GM10248 (cell line): ENCODE data around the gene ZNF813.
"Not testable (repeated sequence)": the region's sequence is repeated elsewhere in the genome, so short reads cannot be mapped to it uniquely, and the experiment has no call there.

Source experiments
- CTCF ChIA-PET: fragments of 300-600 bp; sonication (Branson Sonifier 250); formaldehyde crosslinking; extraction: SDS; loops from one replicate; lab custom pipeline; 2021; ENCODE audit warnings: antibody characterized with exemption; lab: Yijun Ruan, JAX
- POLR2A ChIA-PET: fragments of 350-650 bp; sonication (Branson Sonifier 250); formaldehyde crosslinking; extraction: SDS; loops from one replicate; lab custom pipeline; 2020; ENCODE audit warnings: antibody characterized with exemption; lab: Yijun Ruan, JAX
- DNase-seq: peaks from one replicate; pipeline ENCODE4 v3.0.0; 2012; ENCODE audit errors: extremely low spot score
- TF ChIP-seq, protein P1 (sequence below): IDR thresholded peaks from 2 replicates; pipeline ENCODE4 v1.5.1; 2012; ENCODE audit warnings: mild to moderate bottlenecking, low read depth; ENCODE audit errors: extremely low read depth, missing control alignments, control extremely low read depth

Gene ZNF813

GRCh38 chr19:53467485-53468262, at the start of gene ZNF813:
Gene ZNF813, plus strand, starts transcription at chr19:53467733. Its CDS starts 16,090 bp downstream, at chr19:53483823.
- TF ChIP-seq, protein P1, sequence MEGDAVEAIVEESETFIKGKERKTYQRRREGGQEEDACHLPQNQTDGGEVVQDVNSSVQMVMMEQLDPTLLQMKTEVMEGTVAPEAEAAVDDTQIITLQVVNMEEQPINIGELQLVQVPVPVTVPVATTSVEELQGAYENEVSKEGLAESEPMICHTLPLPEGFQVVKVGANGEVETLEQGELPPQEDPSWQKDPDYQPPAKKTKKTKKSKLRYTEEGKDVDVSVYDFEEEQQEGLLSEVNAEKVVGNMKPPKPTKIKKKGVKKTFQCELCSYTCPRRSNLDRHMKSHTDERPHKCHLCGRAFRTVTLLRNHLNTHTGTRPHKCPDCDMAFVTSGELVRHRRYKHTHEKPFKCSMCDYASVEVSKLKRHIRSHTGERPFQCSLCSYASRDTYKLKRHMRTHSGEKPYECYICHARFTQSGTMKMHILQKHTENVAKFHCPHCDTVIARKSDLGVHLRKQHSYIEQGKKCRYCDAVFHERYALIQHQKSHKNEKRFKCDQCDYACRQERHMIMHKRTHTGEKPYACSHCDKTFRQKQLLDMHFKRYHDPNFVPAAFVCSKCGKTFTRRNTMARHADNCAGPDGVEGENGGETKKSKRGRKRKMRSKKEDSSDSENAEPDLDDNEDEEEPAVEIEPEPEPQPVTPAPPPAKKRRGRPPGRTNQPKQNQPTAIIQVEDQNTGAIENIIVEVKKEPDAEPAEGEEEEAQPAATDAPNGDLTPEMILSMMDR = no peak
- ChIA-PET POLR2A (no interaction called here), CTCF (no interaction called here)
- DNase-seq = peak; percentile 94

DNA sequence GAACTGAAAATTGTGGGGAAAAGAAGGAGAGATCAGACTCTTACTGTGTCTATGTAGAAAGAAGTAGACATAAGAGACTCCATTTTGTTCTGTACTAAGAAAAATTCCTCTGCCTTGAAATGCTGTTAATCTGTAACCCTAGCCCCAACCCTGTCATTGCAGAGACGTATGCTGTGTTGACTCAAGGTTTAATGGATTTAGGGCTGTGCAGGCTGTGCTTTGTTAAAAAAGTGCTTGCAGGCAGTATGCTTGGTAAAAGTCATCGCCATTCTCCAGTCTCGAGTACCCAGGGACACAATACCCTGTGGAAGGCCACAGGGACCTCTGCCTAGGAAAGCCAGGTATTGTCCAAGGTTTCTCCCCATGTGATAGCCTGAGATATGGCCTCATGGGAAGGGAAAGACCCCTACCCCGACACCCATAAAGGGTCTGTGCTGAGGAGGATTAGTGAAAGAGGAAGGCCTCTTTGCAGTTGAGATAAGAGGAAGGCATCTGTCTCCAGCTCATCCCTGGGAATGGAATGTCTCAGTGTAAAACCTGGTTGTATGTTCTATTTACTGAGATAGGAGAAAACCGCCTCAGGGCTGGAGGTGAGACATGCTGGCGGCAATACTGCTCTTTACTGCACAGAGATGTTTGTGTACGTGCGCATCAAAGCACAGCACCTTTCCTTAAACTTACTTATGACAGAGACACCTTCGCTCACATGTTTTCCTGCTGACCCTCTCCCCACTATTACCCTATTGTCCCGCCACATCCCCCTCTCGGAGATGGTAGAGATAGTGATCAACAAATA, 46.8 kb upstream of the ZNF813 start:
- POLR2A ChIA-PET, CTCF ChIA-PET, DNase-seq: not testable (repeated sequence)

DNA sequence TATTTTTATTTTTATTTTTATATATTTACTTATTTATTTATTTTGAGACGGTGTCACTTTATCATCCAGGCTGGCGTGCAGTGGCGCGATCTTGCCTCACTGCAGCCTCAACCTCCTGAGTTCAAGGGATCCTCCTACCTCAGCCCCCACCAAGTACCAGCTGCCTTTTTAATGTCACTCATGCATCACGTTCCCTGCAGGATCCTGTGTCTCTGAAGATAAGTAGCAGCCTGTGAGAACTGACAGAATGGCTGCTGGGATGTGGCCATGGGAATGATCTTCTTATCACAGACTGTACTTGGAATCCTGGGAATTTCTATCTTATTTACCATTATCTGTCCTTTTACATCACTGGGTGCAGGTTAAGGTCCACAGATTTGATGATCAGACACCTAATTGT, 45.0 kb upstream of the ZNF813 start:
- DNase-seq = no peak
- ChIA-PET POLR2A (no interaction called here), CTCF (no interaction called here)
- TF ChIP-seq, protein P1 = no peak

DNA sequence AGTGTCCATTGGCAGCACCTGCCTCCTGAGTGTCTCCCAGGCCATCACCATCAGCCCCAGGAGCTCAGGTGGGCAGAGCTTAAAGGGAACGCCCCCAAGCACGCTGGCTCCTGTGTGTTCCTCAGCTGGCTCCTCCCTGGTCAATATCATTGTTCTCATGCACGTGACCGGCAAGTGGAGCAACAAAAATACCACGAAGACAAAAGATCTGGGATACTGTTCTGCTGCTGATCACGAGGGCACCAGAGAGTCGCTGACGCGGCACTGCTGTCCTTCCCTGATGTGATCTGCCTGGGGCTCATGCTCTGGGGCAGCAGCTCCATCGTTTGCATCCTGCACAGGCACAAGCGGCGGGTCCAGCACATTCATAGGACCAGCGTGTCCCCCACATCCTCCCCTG, 44.5 kb upstream of the ZNF813 start:
- CTCF ChIA-PET, DNase-seq, POLR2A ChIA-PET: not testable (repeated sequence)

DNA sequence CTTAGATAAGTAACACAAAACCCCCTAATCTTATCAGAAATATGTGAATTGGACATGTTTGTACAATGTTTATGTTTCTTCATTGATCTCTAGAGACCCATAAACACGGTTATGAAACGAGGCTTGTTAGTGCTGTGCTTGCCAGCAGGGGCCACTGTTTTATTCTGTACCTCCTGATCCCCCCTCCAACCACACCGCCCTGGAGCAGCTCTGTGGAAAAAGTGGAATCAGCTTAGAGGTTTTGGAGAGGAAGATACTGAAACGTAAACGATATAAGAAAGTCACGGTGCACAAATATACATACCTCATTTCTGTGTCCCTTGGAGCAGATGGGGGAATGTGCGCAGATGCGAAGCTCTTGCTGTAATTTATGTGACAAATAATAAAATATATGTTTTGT, 43.9 kb upstream of the ZNF813 start:
- POLR2A ChIA-PET, DNase-seq, CTCF ChIA-PET: not testable (repeated sequence)

GRCh38 chr19:53424968-53425597, 42.5 kb upstream of the ZNF813 start:
- ChIA-PET CTCF (interaction anchor here (1.0 to 1.5 kb wide), 9 partner anchors 8 to 605 kb away, joined by 3 to 6 read pairs (median 4); no protein-coding TSS in a partner anchor), POLR2A (no interaction called here)
- TF ChIP-seq, protein P1 = peak; percentile 56
- DNase-seq = peak; percentile 44

DNA sequence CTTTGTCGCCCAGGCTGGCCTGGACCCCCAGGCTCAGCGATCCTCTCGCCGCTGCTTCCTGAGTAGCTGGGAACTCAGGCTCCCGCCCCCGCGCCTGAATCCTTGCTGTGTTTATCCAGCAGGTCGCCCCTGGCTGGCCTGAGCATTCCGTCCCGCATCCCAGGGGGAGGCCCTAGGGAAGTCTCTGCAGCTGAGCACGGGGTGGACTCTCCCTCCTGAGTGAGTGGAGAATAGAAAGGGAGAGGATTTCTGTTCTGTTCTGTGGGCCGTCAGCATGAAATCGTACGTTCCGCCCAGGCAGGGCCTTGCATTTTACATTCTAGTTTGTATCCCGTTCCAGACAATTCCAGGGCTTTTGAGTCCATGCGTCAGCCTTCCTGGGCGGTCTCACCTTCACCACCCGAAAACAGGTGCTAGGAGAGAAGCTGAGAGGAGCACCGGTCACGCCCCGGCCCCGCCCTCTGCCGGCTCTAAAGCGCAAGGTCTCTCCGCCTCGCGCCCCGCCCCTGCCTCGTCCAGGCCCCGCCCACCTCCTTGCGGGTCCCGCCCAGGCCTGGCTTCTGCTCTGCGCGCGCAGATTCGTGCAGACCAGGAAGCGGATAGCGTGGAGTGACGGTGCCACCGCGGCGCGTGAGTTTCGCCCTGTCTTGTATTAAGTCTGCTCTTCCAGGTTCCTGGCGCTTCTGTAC, 36.0 kb upstream of the ZNF813 start, which contains the start of gene ZNF761:
TSS of gene ZNF761 (plus strand) at position 586 of the 689 bp plus-strand sequence. CDS start 15,285 bp downstream, outside the sequence.
- peak; percentile 95 for DNase-seq
- TF ChIP-seq, protein P1 = no peak
- CTCF ChIA-PET = no interaction called here
- POLR2A ChIA-PET = no interaction called here
